Fibroblast of gingiva (primary cell): Measurements from ENCODE around the gene ATP11C.
"Not testable (repeated sequence)": the region's sequence is repeated elsewhere in the genome, so short reads cannot be mapped to it uniquely, and the experiment has no call there.

Experiments used
- DNase-seq: peaks from one replicate; pipeline ENCODE4 v3.0.0-alpha.2; 2011; ENCODE audit warnings: low read depth

Gene ATP11C

GRCh38 chrX:139724626-139725025 is 208.2 kb downstream of the ATP11C start:
- DNase-seq: peak; percentile 3

- DNase-seq: no peak
These were observed 211.9 kb downstream of the ATP11C start for GRCh38 chrX:139720979-139721378.

GRCh38 chrX:139720136-139720535 is 212.7 kb downstream of the ATP11C start:
- peak; percentile 1 for DNase-seq

GRCh38 chrX:139708067-139708466 is 224.8 kb downstream of the ATP11C start, which contains the start of gene MCF2:
Gene MCF2 (minus strand): TSS chrX:139708167. CDS start chrX:139651744, 56,423 bp downstream.
- no peak for DNase-seq

GRCh38 chrX:139702658-139703057 is 230.2 kb downstream of the ATP11C start:
- DNase-seq: no peak

GRCh38 chrX:139692908-139693307 is 239.9 kb downstream of the ATP11C start:
- no peak for DNase-seq

GRCh38 chrX:139692506-139692849 is 240.4 kb downstream of the ATP11C start:
- DNase-seq: no peak

- DNase-seq: no peak
These were observed 240.9 kb downstream of the ATP11C start for GRCh38 chrX:139691843-139692505.

GRCh38 chrX:139691493-139691842 is 241.4 kb downstream of the ATP11C start:
- no peak for DNase-seq

GRCh38 chrX:139685175-139685574 is 247.7 kb downstream of the ATP11C start:
- DNase-seq: not testable (repeated sequence)

- DNase-seq: no peak
These were observed 252.5 kb downstream of the ATP11C start for GRCh38 chrX:139680356-139680755.
